ENCODE results near the gene SLCO2B1.

SLCO2B1 gene

GRCh38 chr11:75162954-75163353 is 12.0 kb downstream of the SLCO2B1 start:
- DNase-seq (ENCODE audit: low read depth): no peak

GRCh38 chr11:75163921-75164849 is 13.3 kb downstream of the SLCO2B1 start:
- no peak for DNase-seq (ENCODE audit: low read depth)

GRCh38 chr11:75165721-75166120 is 14.8 kb downstream of the SLCO2B1 start:
- no peak for DNase-seq (ENCODE audit: low read depth)

- no peak for DNase-seq (ENCODE audit: low read depth)
Measured at GRCh38 chr11:75166791-75167190, 15.9 kb downstream of the SLCO2B1 start.

- no peak for DNase-seq (ENCODE audit: low read depth)
Measured at GRCh38 chr11:75167617-75168016, 16.7 kb downstream of the SLCO2B1 start.

GRCh38 chr11:75169101-75169885 is 18.4 kb downstream of the SLCO2B1 start:
- no peak for DNase-seq (ENCODE audit: low read depth)

- no peak for DNase-seq (ENCODE audit: low read depth)
Measured at GRCh38 chr11:75170516-75171201, 19.8 kb downstream of the SLCO2B1 start.

- DNase-seq (ENCODE audit: low read depth): no peak
Measured at GRCh38 chr11:75173336-75173735, 22.4 kb downstream of the SLCO2B1 start.

GRCh38 chr11:75174781-75175370 is 24.0 kb downstream of the SLCO2B1 start:
- DNase-seq (ENCODE audit: low read depth): no peak

GRCh38 chr11:75182664-75183063 is 31.8 kb downstream of the SLCO2B1 start:
- DNase-seq (ENCODE audit: low read depth): no peak

GRCh38 chr11:75184051-75184450 is 33.1 kb downstream of the SLCO2B1 start:
- DNase-seq (ENCODE audit: low read depth): no peak

- DNase-seq (ENCODE audit: low read depth): no peak
Measured at GRCh38 chr11:75184757-75185425, 34.0 kb downstream of the SLCO2B1 start.

- DNase-seq (ENCODE audit: low read depth): no peak
Measured at GRCh38 chr11:75185866-75186265, 35.0 kb downstream of the SLCO2B1 start.

- DNase-seq (ENCODE audit: low read depth): no peak
Measured at GRCh38 chr11:75186999-75187398, 36.1 kb downstream of the SLCO2B1 start.

GRCh38 chr11:75188671-75189070 is 37.8 kb downstream of the SLCO2B1 start:
- no peak for DNase-seq (ENCODE audit: low read depth)

GRCh38 chr11:75189108-75189507 is 38.2 kb downstream of the SLCO2B1 start:
- no peak for DNase-seq (ENCODE audit: low read depth)

- no peak for DNase-seq (ENCODE audit: low read depth)
Measured at GRCh38 chr11:75189911-75190310, 39.0 kb downstream of the SLCO2B1 start.

- DNase-seq (ENCODE audit: low read depth): no peak
Measured at GRCh38 chr11:75190652-75191329, 39.9 kb downstream of the SLCO2B1 start.

- DNase-seq (ENCODE audit: low read depth): no peak
Measured at GRCh38 chr11:75191330-75191717, 40.4 kb downstream of the SLCO2B1 start.

GRCh38 chr11:75193271-75193670 is 42.4 kb downstream of the SLCO2B1 start:
- DNase-seq (ENCODE audit: low read depth): no peak

GRCh38 chr11:75193711-75194110 is 42.8 kb downstream of the SLCO2B1 start:
- no peak for DNase-seq (ENCODE audit: low read depth)
